GM12878 (cell line): Measurements from ENCODE around the gene GNG3. TPM values are rescaled to one million over a fixed set of nuclear protein-coding genes. Genes with fewer than 3 reads are reported as not detected.
A peak's percentile ranks its signal among the peaks of the same experiment; 100 is the strongest.

Experiments
- ATAC-seq: fragments of 200-7000 bp; cut with Tn5 transposase; 3 replicates; pipeline ENCODE4 v1.9.1; 2020; ENCODE audit warnings: mild to moderate bottlenecking, moderate library complexity
- BruUV-seq: library from RNA; stranded (reverse); fragments of 400-500 nt; replicated peaks from 2 replicates; lab custom pipeline; 2021; lab: Mats Ljungman, UMichigan
- CTCF ChIA-PET: fragments of 300-600 bp; sonication (Branson Sonifier 250); formaldehyde crosslinking; extraction: SDS; loops from one replicate; lab custom pipeline; 2021; ENCODE audit warnings: inconsistent platforms; lab: Yijun Ruan, JAX
- POLR2A ChIA-PET: fragments of 350-600 bp; formaldehyde crosslinking; extraction: SDS; loops from one replicate; lab custom pipeline; 2021; ENCODE audit warnings: inconsistent platforms; lab: Charles Lee
- RAD21 ChIA-PET: fragments of 300-600 bp; sonication (Branson Sonifier 250); formaldehyde crosslinking; loops from one replicate; lab custom pipeline; 2023; ENCODE audit warnings: antibody characterized with exemption; ENCODE audit not compliant: unreplicated experiment; lab: Charles Lee
- SMC1A ChIA-PET: fragments of 300-600 bp; sonication (Branson Sonifier 250); formaldehyde crosslinking; loops from one replicate; lab custom pipeline; 2023; ENCODE audit not compliant: unreplicated experiment, uncharacterized antibody; lab: Charles Lee
- DNase-seq: peaks from one replicate; pipeline ENCODE4 v3.0.0-alpha.2; 2011; ENCODE audit warnings: low read depth, low spot score
- FAIRE-seq: peaks from 3 replicates; lab custom pipeline; 2011; peaks lifted over from hg19 to GRCh38; lab: Jason Lieb, UNC
- H2AFZ ChIP-seq: 2 replicates; pipeline ENCODE4 v1.6.0; 2011; ENCODE audit warnings: low read depth, low read length, control low read depth; ENCODE audit not compliant: control insufficient read depth
- H3K27ac ChIP-seq: 2 replicates; pipeline ENCODE4 v1.5.1; 2011; ENCODE audit warnings: control low read depth; ENCODE audit not compliant: control insufficient read depth, insufficient read depth
- H3K27me3 ChIP-seq, 2 experiments: replicated peaks in 1 of 2; 2 replicates each; pipeline versions ENCODE4 v1.6.0 to v1.6.1; 2011; ENCODE audit warnings: low read length in 1 of 2; ENCODE audit not compliant: control insufficient read depth in 2 of 2, insufficient read depth in 2 of 2
- H3K36me3 ChIP-seq, 2 experiments: 2 replicates each; pipeline ENCODE4 v1.5.1; 2011; ENCODE audit warnings: low read length in 1 of 2; ENCODE audit not compliant: control insufficient read depth in 2 of 2, insufficient read depth in 2 of 2
- H3K4me1 ChIP-seq: 2 replicates; pipeline ENCODE4 v1.6.1; 2011; ENCODE audit warnings: mild to moderate bottlenecking, low read length, moderate library complexity, mixed read lengths; ENCODE audit not compliant: control insufficient read depth, insufficient read depth
- H3K4me2 ChIP-seq: 2 replicates; pipeline ENCODE4 v1.6.0; 2011; ENCODE audit warnings: control low read depth; ENCODE audit not compliant: control insufficient read depth, insufficient read depth
- H3K4me3 ChIP-seq: fragments of 200-600 bp; sonication (generic); 2 replicates; pipeline ENCODE4 v1.5.1; 2016
- H3K79me2 ChIP-seq: 2 replicates; pipeline ENCODE4 v1.6.0; 2011; ENCODE audit warnings: low read length; ENCODE audit not compliant: control insufficient read depth, insufficient read depth
- H3K9ac ChIP-seq: 2 replicates; pipeline ENCODE4 v1.8.0; 2011; ENCODE audit warnings: low read length, control low read depth, mixed read lengths; ENCODE audit not compliant: control insufficient read depth, insufficient read depth
- H3K9me3 ChIP-seq: replicated peaks from 3 replicates; pipeline ENCODE4 v1.5.1; 2011; ENCODE audit warnings: mild to moderate bottlenecking, low read length; ENCODE audit not compliant: control insufficient read depth, insufficient read depth
- H4K20me1 ChIP-seq: 2 replicates; pipeline ENCODE4 v1.6.0; 2011; ENCODE audit not compliant: control insufficient read depth, insufficient read depth
- CREB1 ChIP-seq: IDR thresholded peaks from 2 replicates; pipeline ENCODE4 v1.6.1; 2012; ENCODE audit warnings: low read depth, mild to moderate bottlenecking, inconsistent platforms
- EED ChIP-seq: sonication (generic); IDR thresholded peaks from 2 replicates; pipeline ENCODE4 v1.6.1; 2016; ENCODE audit warnings: antibody characterized with exemption, low read depth
- JUNB ChIP-seq: IDR thresholded peaks from 2 replicates; pipeline ENCODE4 v1.6.1; 2016; ENCODE audit warnings: antibody characterized with exemption, mild to moderate bottlenecking
- LARP7 ChIP-seq: fragments of 450-650 bp; IDR thresholded peaks from 2 replicates; pipeline ENCODE4 v1.6.1; 2017; ENCODE audit warnings: mild to moderate bottlenecking
- MXI1 ChIP-seq: fragments of 150-350 bp; IDR thresholded peaks from 2 replicates; pipeline ENCODE4 v1.6.1; 2011; ENCODE audit warnings: low read depth, mild to moderate bottlenecking, inconsistent platforms, low read length, improper control_type of control experiment
- MYC ChIP-seq: IDR thresholded peaks from 2 replicates; pipeline ENCODE4 v1.6.1; 2011; ENCODE audit warnings: mild to moderate bottlenecking, low read length, moderate library complexity, inconsistent platforms; ENCODE audit not compliant: insufficient read depth, insufficient replicate concordance, insufficient read length, severe bottlenecking
- RUNX3 ChIP-seq: IDR thresholded peaks from 2 replicates; pipeline ENCODE4 v1.6.1; 2012; ENCODE audit warnings: low read length, inconsistent platforms
- SMAD1 ChIP-seq: fragments of 450-650 bp; IDR thresholded peaks from 2 replicates; pipeline ENCODE4 v1.6.1; 2018; ENCODE audit warnings: mild to moderate bottlenecking, low read depth; ENCODE audit not compliant: partially characterized antibody
- SMARCA5 ChIP-seq: fragments of 450-650 bp; IDR thresholded peaks from 2 replicates; pipeline ENCODE4 v1.6.1; 2017; ENCODE audit warnings: mild to moderate bottlenecking
- SMC3 ChIP-seq: IDR thresholded peaks from 2 replicates; pipeline ENCODE4 v1.6.1; 2011; ENCODE audit warnings: low read length, improper control_type of control experiment, borderline replicate concordance
- SPI1 ChIP-seq: IDR thresholded peaks from 2 replicates; pipeline ENCODE4 v1.6.1; 2011; ENCODE audit warnings: low read depth, mild to moderate bottlenecking, low read length, moderate library complexity, borderline replicate concordance; ENCODE audit not compliant: insufficient read depth
- TCF12 ChIP-seq: IDR thresholded peaks from 2 replicates; pipeline ENCODE4 v1.6.1; 2011; ENCODE audit warnings: low read depth, mild to moderate bottlenecking, low read length
- ZBED1 ChIP-seq: IDR thresholded peaks from 2 replicates; pipeline ENCODE4 v1.6.1; 2016; ENCODE audit warnings: borderline replicate concordance
- WGBS: methylation state at CpG from one replicate; pipeline ENCODE4 v1.1.6; 2016; ENCODE audit warnings: low lambda C conversion rate; ENCODE audit not compliant: insufficient replicate concordance, insufficient coverage; ENCODE audit errors: missing lambda C conversion rate; 5-methylcytosine and 5-hydroxymethylcytosine counted together
- in situ Hi-C: fragments of 300-500 bp; cut with MboI; formaldehyde crosslinking; loops from 9 replicates; pipeline ENCODE4 v1.14.3; 2018; ENCODE audit warnings: mixed read lengths
- intact Hi-C: fragments of 100-400 bp; cut with micrococcal nuclease; formaldehyde crosslinking; loops from one replicate; pipeline ENCODE4 v1.14.2; 2022; ENCODE audit not compliant: unreplicated experiment
- polyA plus RNA-seq, 11 experiments: library from polyadenylated mRNA; depleted of rRNA in 4 of 11; unstranded in 6 of 11; stranded (reverse) in 5 of 11; fragments of >200 nt; fragmentation: Nextera tagmentation in 4 of 11; fragmentation: Illumina TruSeq in 1 of 11; extraction: Ambion mirVana in 4 of 11; extraction: Trizol in 1 of 11; gene quantifications; 1 replicate in 1 of 11; 2 replicates in 10 of 11; pipeline versions ENCODE4 v1.2.1 to v1.2.3, GENCODE V29; 2011 to 2016; ENCODE audit warnings: inconsistent platforms in 2 of 11, missing spikeins in 2 of 11, low read depth in 1 of 11
- total RNA-seq, 4 experiments: library from RNA; depleted of rRNA in 3 of 4; stranded (reverse); fragments of >200 nt in 3 of 4; fragmentation: Illumina TruSeq in 1 of 4; extraction: Trizol in 1 of 4; gene quantifications; 2 replicates each; pipeline versions ENCODE4 v1.2.1 to v1.2.3, GENCODE V29; 2013 to 2021
- TF ChIP-seq, protein P1 (sequence below): fragments of 150-350 bp; IDR thresholded peaks from 2 replicates; pipeline ENCODE4 v1.6.1; 2016; ENCODE audit warnings: low read depth, low read length

The GNG3 gene
- total and polyA plus RNA-seq, 10 of the 15 experiments (the other 5 are each of a cell fraction or from before 2014, with no cell fraction given), result 0.27 to 0.83 (median 0.57) TPM; not detected in 5

DNA sequence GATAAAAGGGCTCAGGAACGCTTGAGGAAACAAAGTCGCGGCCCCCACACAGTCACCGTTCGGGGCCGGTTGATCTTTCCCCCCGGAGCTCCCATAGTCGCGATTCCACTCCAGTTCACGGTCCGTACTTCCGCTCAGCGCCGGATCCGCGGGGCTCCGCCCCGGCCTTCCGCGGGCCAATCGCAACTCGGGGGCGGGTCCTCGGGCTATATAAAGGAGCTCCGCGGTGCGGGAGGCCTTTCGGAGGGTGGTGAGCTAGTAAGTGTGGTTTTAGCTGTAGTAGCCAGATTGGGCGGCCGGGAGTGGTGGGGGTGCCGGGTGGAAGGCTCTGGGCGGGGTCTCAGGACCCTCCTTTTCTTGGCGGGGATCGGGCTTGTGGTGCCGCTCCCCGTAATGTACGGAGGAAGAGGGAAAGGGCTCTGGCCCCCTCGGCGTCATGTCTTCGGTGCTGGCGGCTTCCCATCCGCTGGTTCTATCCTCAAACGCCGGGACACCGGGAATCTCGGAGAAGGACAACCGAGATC lies 42.3 kb upstream of the GNG3 start, which contains the start of the genes C11orf98 and CSKMT (continued):
- no peak; the same call in 1 of the 2 replicates for TF ChIP-seq JUNB
- TF ChIP-seq, protein P1, sequence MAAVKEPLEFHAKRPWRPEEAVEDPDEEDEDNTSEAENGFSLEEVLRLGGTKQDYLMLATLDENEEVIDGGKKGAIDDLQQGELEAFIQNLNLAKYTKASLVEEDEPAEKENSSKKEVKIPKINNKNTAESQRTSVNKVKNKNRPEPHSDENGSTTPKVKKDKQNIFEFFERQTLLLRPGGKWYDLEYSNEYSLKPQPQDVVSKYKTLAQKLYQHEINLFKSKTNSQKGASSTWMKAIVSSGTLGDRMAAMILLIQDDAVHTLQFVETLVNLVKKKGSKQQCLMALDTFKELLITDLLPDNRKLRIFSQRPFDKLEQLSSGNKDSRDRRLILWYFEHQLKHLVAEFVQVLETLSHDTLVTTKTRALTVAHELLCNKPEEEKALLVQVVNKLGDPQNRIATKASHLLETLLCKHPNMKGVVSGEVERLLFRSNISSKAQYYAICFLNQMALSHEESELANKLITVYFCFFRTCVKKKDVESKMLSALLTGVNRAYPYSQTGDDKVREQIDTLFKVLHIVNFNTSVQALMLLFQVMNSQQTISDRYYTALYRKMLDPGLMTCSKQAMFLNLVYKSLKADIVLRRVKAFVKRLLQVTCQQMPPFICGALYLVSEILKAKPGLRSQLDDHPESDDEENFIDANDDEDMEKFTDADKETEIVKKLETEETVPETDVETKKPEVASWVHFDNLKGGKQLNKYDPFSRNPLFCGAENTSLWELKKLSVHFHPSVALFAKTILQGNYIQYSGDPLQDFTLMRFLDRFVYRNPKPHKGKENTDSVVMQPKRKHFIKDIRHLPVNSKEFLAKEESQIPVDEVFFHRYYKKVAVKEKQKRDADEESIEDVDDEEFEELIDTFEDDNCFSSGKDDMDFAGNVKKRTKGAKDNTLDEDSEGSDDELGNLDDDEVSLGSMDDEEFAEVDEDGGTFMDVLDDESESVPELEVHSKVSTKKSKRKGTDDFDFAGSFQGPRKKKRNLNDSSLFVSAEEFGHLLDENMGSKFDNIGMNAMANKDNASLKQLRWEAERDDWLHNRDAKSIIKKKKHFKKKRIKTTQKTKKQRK, result no peak
- TF ChIP-seq TCF12, result peak; percentile 86
- no peak for TF ChIP-seq SMC3
- peak; percentile 99 for TF ChIP-seq ZBED1
- peak; percentile 50; the same call in 1 of the 2 replicates for TF ChIP-seq SPI1

DNA sequence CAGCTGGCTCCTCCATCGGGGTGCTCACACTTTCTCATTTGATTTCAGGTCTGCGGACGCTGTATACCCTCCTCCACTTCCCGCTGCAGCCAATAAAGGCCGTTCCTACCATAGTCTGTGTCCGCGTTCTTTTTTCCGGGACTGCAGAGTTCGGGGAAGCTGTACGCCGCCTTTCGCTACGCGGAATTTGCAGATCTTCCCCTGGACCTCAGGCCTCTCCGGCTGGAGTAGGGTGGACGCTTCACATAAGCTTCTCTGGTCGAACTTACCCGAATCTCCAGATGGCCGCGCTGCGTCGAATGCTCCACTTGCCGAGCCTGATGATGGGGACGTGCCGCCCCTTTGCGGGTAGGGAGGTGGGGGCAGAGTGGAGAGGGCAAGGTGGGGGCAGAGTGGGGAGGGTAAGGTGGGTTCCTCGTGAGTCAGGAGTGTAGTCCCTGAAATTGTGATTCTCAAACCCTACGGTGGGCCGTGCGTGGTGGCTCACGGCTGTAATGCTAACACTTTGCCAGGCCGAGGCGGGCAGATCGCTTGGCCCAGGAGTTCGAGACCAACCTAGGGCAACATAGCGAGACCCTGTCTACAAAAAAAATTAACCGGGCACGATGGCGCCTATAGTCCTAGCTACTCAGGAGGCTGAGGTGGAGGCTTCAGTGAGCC lies 41.7 kb upstream of the GNG3 start:
- SMC1A ChIA-PET, result interaction anchor here (0.8 to 3.4 kb wide), 20 partner anchors 9 to 195 kb away, joined by 3 to 41 read pairs (median 4); partner anchors contain the start of genes B3GAT3, GANAB, HNRNPUL2 and INTS5
- Histone ChIP-seq H3K9me3 (no peaks in the 10 kb centered on the region), H3K4me2 (peak overlapping the region; percentile 95), H3K9ac (peak overlapping the region; percentile 96), H3K79me2 (peaks cover 56% of the 10 kb centered on the region), H3K36me3 (peaks cover 5 to 12% of the 10 kb centered on the region in 2 experiments), H3K4me3 (peak overlapping the region; percentile 95), H4K20me1 (no peaks in the 10 kb centered on the region), H3K4me1 (peaks cover 14% of the 10 kb centered on the region), H2AFZ (peak overlapping the region; percentile 23; the same call in 1 of the 2 replicates), H3K27ac (peak overlapping the region; percentile 95), H3K27me3 (no peaks in the 10 kb centered on the region)
- CTCF ChIA-PET, result interaction anchor here (0.6 to 2.1 kb wide), 15 partner anchors 9 to 241 kb away, joined by 3 to 11 read pairs (median 4); partner anchors contain the start of genes B3GAT3, HNRNPUL2, INTS5 and LRRN4CL
- FAIRE-seq (peak; percentile 56), ATAC-seq (peak; percentile 47), DNase-seq (no peak)
- WGBS, result 1% methylated on average over 39 of the region's 39 CpGs
- intact Hi-C loops, result no loop called here
- no TSS peak for BruUV-seq
- RAD21 ChIA-PET, result interaction anchor here (0.6 to 2.7 kb wide), 32 partner anchors 8 to 241 kb away, joined by 3 to 26 read pairs (median 4); partner anchors contain the start of genes B3GAT3, EEF1G, GANAB and HNRNPUL2
- in situ Hi-C loops, result no loop called here
- POLR2A ChIA-PET, result interaction anchor here (0.6 to 16.2 kb wide), 36 partner anchors 12 to 542 kb away, joined by 3 to 295 read pairs (median 5); partner anchors contain the start of genes B3GAT3, EEF1G, GANAB and HNRNPUL2
- TF ChIP-seq EED (0 out of 2 replicates have a peak, but pooled peaks have one; percentile 6), LARP7 (0 out of 2 replicates have a peak, but pooled peaks have one; percentile 13), SMARCA5 (0 out of 2 replicates have a peak, but pooled peaks have one; percentile 3), RUNX3 (peak; percentile 44; the same call in 1 of the 2 replicates), MXI1 (peak; percentile 57; the same call in 1 of the 2 replicates), CREB1 (peak; percentile 5; the same call in 1 of the 2 replicates), SMAD1 (no peak), MYC (no peak)
